OCI-LY7 (cell line): ENCODE results near the gene OTUB1. TPM values are rescaled to one million over a fixed set of nuclear protein-coding genes. Genes with fewer than 3 reads are reported as not detected.

ENCODE experiments used
- BruUV-seq: library from RNA; stranded (reverse); fragments of 400-500 nt; replicated peaks from 2 replicates; lab custom pipeline; 2021; lab: Mats Ljungman, UMichigan
- CTCF ChIA-PET: fragments of 300-600 bp; sonication (Branson Sonifier 250); formaldehyde crosslinking; loops from one replicate; lab custom pipeline; 2022; ENCODE audit warnings: antibody characterized with exemption; ENCODE audit not compliant: unreplicated experiment; lab: Charles Lee
- POLR2A ChIA-PET: fragments of 300-600 bp; sonication (Branson Sonifier 250); formaldehyde crosslinking; loops from one replicate; lab custom pipeline; 2022; ENCODE audit warnings: antibody characterized with exemption; lab: Charles Lee
- DNase-seq: peaks from one replicate; pipeline ENCODE4 v3.0.0-alpha.2; 2015; ENCODE audit warnings: low spot score
- H2AFZ ChIP-seq: fragments of 200-600 bp; sonication (generic), shearing (Covaris generic); 2 replicates; pipeline ENCODE4 v1.6.1; 2014; ENCODE audit warnings: mild to moderate bottlenecking, antibody characterized with exemption, low read length, moderate library complexity
- H3K27ac ChIP-seq: fragments of 200-600 bp; sonication (generic); 2 replicates; pipeline ENCODE4 v1.5.1; 2014; ENCODE audit warnings: mixed run types, low read depth, mild to moderate bottlenecking, moderate library complexity, low read length, inconsistent platforms; ENCODE audit not compliant: poor library complexity, severe bottlenecking
- H3K36me3 ChIP-seq: fragments of 200-600 bp; sonication (generic); 2 replicates; pipeline ENCODE4 v1.6.1; 2014; ENCODE audit warnings: mild to moderate bottlenecking, antibody characterized with exemption, low read length, moderate library complexity, mixed read lengths; ENCODE audit not compliant: insufficient read depth
- H3K4me1 ChIP-seq: fragments of 200-600 bp; sonication (generic); 2 replicates; pipeline ENCODE4 v1.5.1; 2014; ENCODE audit warnings: mild to moderate bottlenecking, low read length; ENCODE audit not compliant: insufficient read depth, poor library complexity, severe bottlenecking
- H3K4me2 ChIP-seq: fragments of 200-600 bp; sonication (generic); 2 replicates; pipeline ENCODE4 v1.6.1; 2014; ENCODE audit warnings: mild to moderate bottlenecking, low read length
- H3K4me3 ChIP-seq: fragments of 200-600 bp; sonication (generic); 2 replicates; pipeline ENCODE4 v1.5.1; 2014; ENCODE audit warnings: mild to moderate bottlenecking, low read depth, low read length; ENCODE audit not compliant: poor library complexity, severe bottlenecking
- H3K79me2 ChIP-seq: fragments of 200-600 bp; sonication (generic); 2 replicates; pipeline ENCODE4 v1.6.1; 2016; ENCODE audit warnings: low read depth, mild to moderate bottlenecking, low read length, moderate library complexity, mixed read lengths; ENCODE audit not compliant: insufficient read depth
- H3K9me2 ChIP-seq: fragments of 200-600 bp; sonication (generic); 2 replicates; pipeline ENCODE4 v1.6.1; 2016; ENCODE audit warnings: mild to moderate bottlenecking, low read length, mixed read lengths; ENCODE audit not compliant: insufficient read depth
- H3K9me3 ChIP-seq: fragments of 200-600 bp; sonication (generic); 2 replicates; pipeline ENCODE4 v1.6.1; 2014; ENCODE audit warnings: mild to moderate bottlenecking, mixed run types, low read length, mixed read lengths
- H4K20me1 ChIP-seq: fragments of 200-600 bp; sonication (generic); 2 replicates; pipeline ENCODE4 v1.6.1; 2014; ENCODE audit warnings: mild to moderate bottlenecking, antibody characterized with exemption, low read length, moderate library complexity, mixed read lengths; ENCODE audit not compliant: insufficient read depth
- EZH2phosphoT487 ChIP-seq: fragments of 200-600 bp; sonication (generic); IDR thresholded peaks from 2 replicates; pipeline ENCODE4 v1.6.1; 2018; ENCODE audit warnings: low read depth, borderline replicate concordance, mild to moderate bottlenecking, mixed run types, antibody characterized with exemption, low read length, moderate library complexity, mixed read lengths
- intact Hi-C: fragments of 100-400 bp; cut with micrococcal nuclease; formaldehyde crosslinking; loops from one replicate; pipeline ENCODE4 v1.10.0; 2022; ENCODE audit not compliant: unreplicated experiment
- total RNA-seq, 2 experiments: library from RNA; depleted of rRNA in 1 of 2; stranded (reverse); fragments of >200 nt in 1 of 2; shearing (Covaris generic) in 1 of 2; gene quantifications; 2 replicates each; pipeline ENCODE4 v1.2.3, GENCODE V29; 2014 to 2022
- TF ChIP-seq, protein P1 (sequence below): fragments of 200-600 bp; sonication (generic); conservative IDR thresholded peaks from 2 replicates; pipeline ENCODE4 v1.5.1; 2014; ENCODE audit warnings: mild to moderate bottlenecking, antibody characterized with exemption, low read length, moderate library complexity, mixed read lengths

OTUB1 gene
- total RNA-seq, 2 experiments from 2014 or later, result 72.4 to 88.1 TPM

DNA sequence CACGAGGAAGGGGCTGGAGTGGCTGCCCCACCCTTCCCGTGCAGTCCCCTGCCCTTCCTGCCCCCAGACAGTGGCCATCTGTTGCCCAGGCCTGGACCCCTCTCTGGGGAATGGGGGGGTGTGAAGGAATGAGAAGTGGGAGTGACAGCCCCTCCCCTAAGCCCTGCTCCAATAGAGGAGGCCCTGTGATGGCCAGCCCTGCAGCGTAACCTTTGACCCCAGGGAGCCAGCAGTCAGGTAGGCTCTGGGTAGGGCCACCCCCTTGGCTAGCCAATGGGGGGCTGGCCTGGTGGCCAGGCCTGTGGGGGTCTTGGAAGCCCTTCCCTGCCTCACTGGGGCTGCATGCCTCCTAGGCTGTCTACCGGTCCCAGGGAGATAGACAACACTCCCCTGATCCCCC, 56.1 kb downstream of the OTUB1 start:
- Histone ChIP-seq H3K27ac (no peak overlapping the region), H2AFZ (no peak overlapping the region), H3K4me3 (no peak overlapping the region), H3K9me3 (no peaks in the 10 kb centered on the region), H3K4me1 (no peaks in the 10 kb centered on the region), H4K20me1 (no peaks in the 10 kb centered on the region), H3K4me2 (no peak overlapping the region), H3K9me2 (no peaks in the 10 kb centered on the region), H3K79me2 (no peaks in the 10 kb centered on the region), H3K36me3 (no peaks in the 10 kb centered on the region)
- no TSS peak for BruUV-seq
- intact Hi-C loops, result no loop called here
- POLR2A ChIA-PET, result no interaction called here
- DNase-seq, result no peak
- TF ChIP-seq EZH2phosphoT487, result no peak
- TF ChIP-seq, protein P1, sequence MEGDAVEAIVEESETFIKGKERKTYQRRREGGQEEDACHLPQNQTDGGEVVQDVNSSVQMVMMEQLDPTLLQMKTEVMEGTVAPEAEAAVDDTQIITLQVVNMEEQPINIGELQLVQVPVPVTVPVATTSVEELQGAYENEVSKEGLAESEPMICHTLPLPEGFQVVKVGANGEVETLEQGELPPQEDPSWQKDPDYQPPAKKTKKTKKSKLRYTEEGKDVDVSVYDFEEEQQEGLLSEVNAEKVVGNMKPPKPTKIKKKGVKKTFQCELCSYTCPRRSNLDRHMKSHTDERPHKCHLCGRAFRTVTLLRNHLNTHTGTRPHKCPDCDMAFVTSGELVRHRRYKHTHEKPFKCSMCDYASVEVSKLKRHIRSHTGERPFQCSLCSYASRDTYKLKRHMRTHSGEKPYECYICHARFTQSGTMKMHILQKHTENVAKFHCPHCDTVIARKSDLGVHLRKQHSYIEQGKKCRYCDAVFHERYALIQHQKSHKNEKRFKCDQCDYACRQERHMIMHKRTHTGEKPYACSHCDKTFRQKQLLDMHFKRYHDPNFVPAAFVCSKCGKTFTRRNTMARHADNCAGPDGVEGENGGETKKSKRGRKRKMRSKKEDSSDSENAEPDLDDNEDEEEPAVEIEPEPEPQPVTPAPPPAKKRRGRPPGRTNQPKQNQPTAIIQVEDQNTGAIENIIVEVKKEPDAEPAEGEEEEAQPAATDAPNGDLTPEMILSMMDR, result no peak
- CTCF ChIA-PET, result interaction anchor here (0.6 kb wide), 1 partner anchor 41 kb away, joined by 3 read pairs; no protein-coding TSS in a partner anchor

DNA sequence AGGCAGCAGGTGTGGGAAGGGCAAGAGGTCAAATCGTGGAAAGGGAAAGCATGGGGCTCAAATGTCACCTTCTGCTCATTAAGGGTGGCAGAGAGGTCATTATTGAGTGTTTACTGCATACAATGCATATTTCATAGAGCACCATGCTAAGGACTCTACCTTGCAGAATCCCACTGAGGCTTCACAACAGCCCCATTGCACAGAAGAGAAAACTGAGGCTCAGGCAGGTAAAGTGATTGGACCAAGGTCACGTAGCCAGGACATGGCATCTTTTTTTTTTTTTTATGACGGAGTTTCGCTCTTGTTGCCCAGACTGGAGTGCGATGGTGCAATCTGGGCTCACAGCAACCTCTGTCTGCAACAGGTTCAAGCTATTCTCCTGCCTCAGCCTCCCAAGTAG, 57.3 kb downstream of the OTUB1 start:
- no TSS peak for BruUV-seq
- Histone ChIP-seq H3K9me2 (no peaks in the 10 kb centered on the region), H3K4me2 (no peak overlapping the region), H3K36me3 (no peaks in the 10 kb centered on the region), H3K9me3 (no peaks in the 10 kb centered on the region), H3K4me3 (no peak overlapping the region), H2AFZ (no peak overlapping the region), H3K27ac (no peak overlapping the region), H3K4me1 (no peaks in the 10 kb centered on the region), H3K79me2 (no peaks in the 10 kb centered on the region), H4K20me1 (no peaks in the 10 kb centered on the region)
- TF ChIP-seq, protein P1, result no peak
- no peak for TF ChIP-seq EZH2phosphoT487
- DNase-seq, result no peak
- ChIA-PET CTCF (no interaction called here), POLR2A (no interaction called here)
- intact Hi-C loops, result no loop called here

DNA sequence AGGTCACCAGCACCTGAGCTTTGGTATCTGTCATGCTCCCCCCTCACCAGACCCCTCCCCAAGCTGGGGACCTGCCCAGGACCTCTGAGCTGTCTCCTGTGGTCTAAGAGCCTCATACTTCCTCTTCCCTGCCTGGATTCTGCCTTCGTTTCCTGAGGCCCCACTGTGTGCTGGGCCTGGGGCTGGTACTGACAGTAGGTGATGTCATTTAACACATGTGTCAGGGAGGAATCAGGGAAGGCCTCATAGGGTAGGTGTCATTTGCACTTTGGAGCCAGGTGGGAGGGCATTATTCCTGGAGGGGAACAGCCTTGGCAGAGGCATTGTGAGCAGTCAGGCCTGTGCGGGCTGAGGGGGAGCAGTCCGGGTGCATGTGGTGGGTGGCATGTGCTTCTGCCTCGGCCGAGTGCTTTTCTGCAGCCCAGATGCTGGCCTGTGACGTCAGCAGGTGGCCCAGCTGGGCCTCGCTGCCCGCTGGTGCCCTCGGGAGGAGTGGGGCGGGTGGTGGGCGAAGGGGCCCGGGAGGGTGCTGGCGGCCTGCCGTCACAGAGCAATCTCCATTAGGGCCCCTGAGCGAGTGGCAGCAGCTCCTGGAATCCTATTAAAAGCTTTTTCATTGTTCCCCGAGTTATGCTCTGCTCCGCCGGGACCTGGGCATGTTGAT, 58.6 kb downstream of the OTUB1 start:
- no peak for TF ChIP-seq EZH2phosphoT487
- TF ChIP-seq, protein P1, result no peak
- ChIA-PET CTCF (no interaction called here), POLR2A (no interaction called here)
- Histone ChIP-seq H2AFZ (no peak overlapping the region), H3K4me1 (no peaks in the 10 kb centered on the region), H3K4me2 (no peak overlapping the region), H3K4me3 (no peak overlapping the region), H3K79me2 (no peaks in the 10 kb centered on the region), H3K27ac (no peak overlapping the region), H3K9me3 (no peaks in the 10 kb centered on the region), H4K20me1 (no peaks in the 10 kb centered on the region), H3K36me3 (no peaks in the 10 kb centered on the region), H3K9me2 (no peaks in the 10 kb centered on the region)
- intact Hi-C loops, result no loop called here
- BruUV-seq, result no TSS peak
- DNase-seq, result no peak
